Osteoblast (primary cell): ENCODE measurements around the gene GRK4. TPM values are rescaled to one million over a fixed set of nuclear protein-coding genes. Genes with fewer than 3 reads are reported as not detected.

Experiments
- DNase-seq: peaks from one replicate; pipeline ENCODE4 v3.0.0; 2011; ENCODE audit warnings: low spot score, mixed read lengths; ENCODE audit not compliant: insufficient read length; ENCODE audit errors: missing footprints
- H2AFZ ChIP-seq: 2 replicates; pipeline ENCODE4 v1.6.0; 2011; ENCODE audit warnings: mild to moderate bottlenecking, low read length
- H3K27ac ChIP-seq: 2 replicates; pipeline ENCODE4 v1.5.1; 2011; ENCODE audit warnings: mild to moderate bottlenecking, low read depth, low read length, moderate library complexity
- H3K27me3 ChIP-seq: 2 replicates; pipeline ENCODE4 v1.6.0; 2012; ENCODE audit warnings: mild to moderate bottlenecking, control low read depth, inconsistent platforms, low read length, moderate library complexity; ENCODE audit not compliant: insufficient read depth
- H3K36me3 ChIP-seq: 2 replicates; pipeline ENCODE4 v1.5.1; 2011; ENCODE audit warnings: mild to moderate bottlenecking, low read length, control low read depth, moderate library complexity; ENCODE audit not compliant: insufficient read depth
- H3K4me1 ChIP-seq: 2 replicates; pipeline ENCODE4 v1.5.1; 2011; ENCODE audit warnings: mild to moderate bottlenecking, low read length, control low read depth, moderate library complexity; ENCODE audit not compliant: insufficient read depth
- H3K4me2 ChIP-seq: 2 replicates; pipeline ENCODE4 v1.6.0; 2011; ENCODE audit warnings: mild to moderate bottlenecking, low read length; ENCODE audit not compliant: insufficient read depth
- H3K4me3 ChIP-seq: fragments of 200-600 bp; sonication (generic); 3 replicates; pipeline ENCODE4 v1.5.1; 2012; ENCODE audit warnings: mild to moderate bottlenecking, low read length, inconsistent platforms; ENCODE audit not compliant: insufficient read depth
- H3K79me2 ChIP-seq: 2 replicates; pipeline ENCODE4 v1.6.0; 2012; ENCODE audit warnings: mild to moderate bottlenecking, low read length, control low read depth, inconsistent platforms; ENCODE audit not compliant: insufficient read depth
- H3K9me3 ChIP-seq: 2 replicates; pipeline ENCODE4 v1.5.1; 2011; ENCODE audit warnings: low read depth, low read length, control low read depth
- H4K20me1 ChIP-seq: 2 replicates; pipeline ENCODE4 v1.6.0; 2012; ENCODE audit warnings: mild to moderate bottlenecking, low read length, control low read depth; ENCODE audit not compliant: insufficient read depth
- total RNA-seq: library from RNA; depleted of rRNA; stranded (reverse); fragments of >200 nt; gene quantifications from 2 replicates; pipeline ENCODE4 v1.2.3, GENCODE V29; 2012
- TF ChIP-seq, protein P1 (sequence below): IDR thresholded peaks from 2 replicates; pipeline ENCODE4 v1.5.1; 2011; ENCODE audit warnings: mild to moderate bottlenecking, low read depth, low read length, moderate library complexity; ENCODE audit errors: extremely low read depth

Gene GRK4
- total RNA-seq, 1 donor, result 7.6 TPM

- no peak overlapping the region for H3K4me3 ChIP-seq
- no peaks in the 10 kb centered on the region for H4K20me1 ChIP-seq
- TF ChIP-seq, protein P1, sequence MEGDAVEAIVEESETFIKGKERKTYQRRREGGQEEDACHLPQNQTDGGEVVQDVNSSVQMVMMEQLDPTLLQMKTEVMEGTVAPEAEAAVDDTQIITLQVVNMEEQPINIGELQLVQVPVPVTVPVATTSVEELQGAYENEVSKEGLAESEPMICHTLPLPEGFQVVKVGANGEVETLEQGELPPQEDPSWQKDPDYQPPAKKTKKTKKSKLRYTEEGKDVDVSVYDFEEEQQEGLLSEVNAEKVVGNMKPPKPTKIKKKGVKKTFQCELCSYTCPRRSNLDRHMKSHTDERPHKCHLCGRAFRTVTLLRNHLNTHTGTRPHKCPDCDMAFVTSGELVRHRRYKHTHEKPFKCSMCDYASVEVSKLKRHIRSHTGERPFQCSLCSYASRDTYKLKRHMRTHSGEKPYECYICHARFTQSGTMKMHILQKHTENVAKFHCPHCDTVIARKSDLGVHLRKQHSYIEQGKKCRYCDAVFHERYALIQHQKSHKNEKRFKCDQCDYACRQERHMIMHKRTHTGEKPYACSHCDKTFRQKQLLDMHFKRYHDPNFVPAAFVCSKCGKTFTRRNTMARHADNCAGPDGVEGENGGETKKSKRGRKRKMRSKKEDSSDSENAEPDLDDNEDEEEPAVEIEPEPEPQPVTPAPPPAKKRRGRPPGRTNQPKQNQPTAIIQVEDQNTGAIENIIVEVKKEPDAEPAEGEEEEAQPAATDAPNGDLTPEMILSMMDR, result no peak
- H3K9me3 ChIP-seq, result no peaks in the 10 kb centered on the region
- H2AFZ ChIP-seq, result no peak overlapping the region
- DNase-seq, result no peak
- H3K27me3 ChIP-seq, result no peaks in the 10 kb centered on the region
- H3K4me1 ChIP-seq, result no peaks in the 10 kb centered on the region
- H3K27ac ChIP-seq, result no peak overlapping the region
- H3K4me2 ChIP-seq, result no peak overlapping the region
- H3K79me2 ChIP-seq, result no peaks in the 10 kb centered on the region
- no peaks in the 10 kb centered on the region for H3K36me3 ChIP-seq
These were observed 27.9 kb downstream of the GRK4 start for GRCh38 chr4:2991243-2991642.

GRCh38 chr4:2994917-2995316 is 31.5 kb downstream of the GRK4 start:
- H3K4me3 ChIP-seq, result no peak overlapping the region
- DNase-seq, result no peak
- H3K9me3 ChIP-seq, result no peaks in the 10 kb centered on the region
- no peaks in the 10 kb centered on the region for H3K4me1 ChIP-seq
- no peaks in the 10 kb centered on the region for H3K79me2 ChIP-seq
- H4K20me1 ChIP-seq, result no peaks in the 10 kb centered on the region
- no peak overlapping the region for H3K27ac ChIP-seq
- TF ChIP-seq, protein P1, result no peak
- no peak overlapping the region for H3K4me2 ChIP-seq
- H3K36me3 ChIP-seq, result no peaks in the 10 kb centered on the region
- H2AFZ ChIP-seq, result no peak overlapping the region
- no peaks in the 10 kb centered on the region for H3K27me3 ChIP-seq

DNA sequence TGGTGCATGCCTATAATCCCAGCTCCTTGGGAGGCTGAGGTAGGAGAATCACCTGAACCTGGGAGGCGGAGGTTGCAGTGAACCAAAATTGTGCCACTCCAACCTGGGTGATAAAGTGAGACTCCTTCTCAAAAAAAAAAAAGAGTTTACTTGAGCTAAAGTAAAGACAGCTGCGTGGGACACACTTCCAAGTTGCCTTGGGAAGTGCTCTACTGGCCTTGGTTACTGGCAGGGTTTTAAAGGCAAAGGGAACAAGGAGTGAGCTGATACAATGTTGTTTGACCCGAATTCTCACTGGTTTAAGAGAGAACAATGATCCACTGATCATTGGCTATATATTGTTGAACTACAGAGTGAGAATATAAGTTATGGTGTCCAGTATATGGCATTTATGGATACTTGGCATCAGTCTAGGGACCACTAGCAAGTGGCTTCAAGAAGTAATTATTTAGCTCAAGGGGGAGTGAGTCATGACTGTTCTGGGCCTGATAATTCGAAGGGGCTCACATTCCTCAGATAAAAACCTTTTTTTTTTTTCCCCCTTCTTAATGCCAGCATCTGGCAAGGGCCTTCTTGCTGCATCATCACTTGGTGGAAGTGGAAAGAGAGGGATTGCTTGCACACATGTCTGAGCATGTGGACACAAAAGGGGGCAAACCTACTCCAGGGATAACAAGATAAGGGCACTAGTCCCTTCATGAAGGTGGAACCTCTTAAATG is 32.3 kb downstream of the GRK4 start:
- TF ChIP-seq, protein P1, result no peak
- no peaks in the 10 kb centered on the region for H3K4me1 ChIP-seq
- H3K4me2 ChIP-seq, result no peak overlapping the region
- no peaks in the 10 kb centered on the region for H3K27me3 ChIP-seq
- no peak overlapping the region for H2AFZ ChIP-seq
- no peaks in the 10 kb centered on the region for H3K79me2 ChIP-seq
- no peaks in the 10 kb centered on the region for H4K20me1 ChIP-seq
- no peak overlapping the region for H3K27ac ChIP-seq
- no peak overlapping the region for H3K4me3 ChIP-seq
- H3K36me3 ChIP-seq, result no peaks in the 10 kb centered on the region
- no peaks in the 10 kb centered on the region for H3K9me3 ChIP-seq
- DNase-seq, result no peak

DNA sequence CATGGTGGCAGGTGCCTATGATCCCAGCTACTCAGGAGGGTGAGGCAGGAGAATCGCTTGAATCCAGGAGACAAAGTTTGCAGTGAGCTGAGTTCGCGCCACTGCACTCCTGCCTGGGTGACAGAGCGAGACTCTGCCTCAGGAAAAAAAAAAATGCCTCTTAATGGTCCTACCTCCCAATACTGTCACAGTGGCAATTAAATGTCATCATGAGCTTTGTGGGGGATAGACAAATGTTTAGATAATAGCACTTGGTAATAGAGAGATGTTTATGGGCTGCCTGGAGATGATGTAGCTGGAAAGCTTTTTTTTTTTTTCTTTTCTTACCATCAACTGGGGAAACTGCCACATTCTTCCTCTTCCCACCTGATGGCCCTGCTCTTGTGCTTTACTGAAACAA is 33.0 kb downstream of the GRK4 start:
- H3K36me3 ChIP-seq, result no peaks in the 10 kb centered on the region
- H3K4me2 ChIP-seq, result no peak overlapping the region
- H3K4me1 ChIP-seq, result no peaks in the 10 kb centered on the region
- H3K79me2 ChIP-seq, result no peaks in the 10 kb centered on the region
- H3K27me3 ChIP-seq, result no peaks in the 10 kb centered on the region
- no peak overlapping the region for H2AFZ ChIP-seq
- no peaks in the 10 kb centered on the region for H4K20me1 ChIP-seq
- no peak for DNase-seq
- H3K4me3 ChIP-seq, result no peak overlapping the region
- no peaks in the 10 kb centered on the region for H3K9me3 ChIP-seq
- no peak overlapping the region for H3K27ac ChIP-seq
- TF ChIP-seq, protein P1, result no peak
